Endodermal cell (in vitro differentiated cells): ENCODE data around the gene SLC38A2. TPM values are rescaled to one million over a fixed set of nuclear protein-coding genes. Genes with fewer than 3 reads are reported as not detected.

ENCODE experiments used
- DNase-seq: peaks from one replicate; pipeline ENCODE4 v3.0.0-alpha.2; 2017
- H3K27ac ChIP-seq: 2 replicates; pipeline ENCODE4 v1.5.1; 2013; ENCODE audit warnings: mild to moderate bottlenecking, low read depth, low read length, moderate library complexity
- H3K27me3 ChIP-seq: 2 replicates; pipeline ENCODE4 v1.6.1; 2013; ENCODE audit warnings: mild to moderate bottlenecking, low read length, moderate library complexity; ENCODE audit not compliant: insufficient read depth, control insufficient read depth, poor library complexity, severe bottlenecking
- H3K36me3 ChIP-seq: 2 replicates; pipeline ENCODE4 v1.7.0; 2013; ENCODE audit warnings: mild to moderate bottlenecking, low read length, moderate library complexity; ENCODE audit not compliant: control insufficient read depth, insufficient read depth
- H3K4me1 ChIP-seq: one replicate; pipeline ENCODE4 v1.7.0; 2013; ENCODE audit warnings: low read length; ENCODE audit not compliant: control insufficient read depth, insufficient read depth
- H3K4me3 ChIP-seq: 2 replicates; pipeline ENCODE4 v1.5.1; 2013; ENCODE audit warnings: mild to moderate bottlenecking, low read length, moderate library complexity
- H3K9ac ChIP-seq: 2 replicates; pipeline ENCODE4 v1.6.1; 2013; ENCODE audit warnings: mild to moderate bottlenecking, low read length, moderate library complexity; ENCODE audit not compliant: poor library complexity, severe bottlenecking; ENCODE audit errors: extremely low read depth
- H3K9me3 ChIP-seq: 2 replicates; pipeline ENCODE4 v1.6.1; 2013; ENCODE audit warnings: mild to moderate bottlenecking, low read length, moderate library complexity; ENCODE audit not compliant: control insufficient read depth
- H3K27ac Mint-ChIP-seq: 2 replicates; pipeline ENCODE4 v1.8.0; 2020; ENCODE audit warnings: mixed read lengths
- H3K27me3 Mint-ChIP-seq: 2 replicates; pipeline ENCODE4 v1.8.0; 2021; ENCODE audit warnings: mild to moderate bottlenecking, mixed read lengths; ENCODE audit not compliant: insufficient read depth
- H3K36me3 Mint-ChIP-seq: 2 replicates; pipeline ENCODE4 v1.8.0; 2020; ENCODE audit warnings: low read depth, mixed read lengths
- H3K4me1 Mint-ChIP-seq: 2 replicates; pipeline ENCODE4 v1.8.0; 2020; ENCODE audit warnings: mixed read lengths
- H3K4me3 Mint-ChIP-seq: 2 replicates; pipeline ENCODE4 v1.8.0; 2020; ENCODE audit warnings: mild to moderate bottlenecking, moderate library complexity, mixed read lengths
- H3K9me3 Mint-ChIP-seq: 2 replicates; pipeline ENCODE4 v1.8.0; 2020; ENCODE audit warnings: mild to moderate bottlenecking, mixed read lengths
- CTCF ChIP-seq: fragments of 200-600 bp; sonication (generic); conservative IDR thresholded peaks from 2 replicates; pipeline ENCODE4 v1.5.0; 2021; ENCODE audit warnings: antibody characterized with exemption, mild to moderate bottlenecking
- WGBS, 2 experiments: methylation state at CpG; one replicate each; pipeline versions ENCODE4 v1.1.5 to v1.1.7; 2013; ENCODE audit warnings: missing lambda C conversion rate in 2 of 2, mixed read lengths in 1 of 2; ENCODE audit not compliant: insufficient coverage in 1 of 2, insufficient read length in 1 of 2; 5-methylcytosine and 5-hydroxymethylcytosine counted together
- long read RNA-seq, 4 experiments: library from polyadenylated mRNA in 2 of 4; library from RNA in 1 of 4; library from capped mRNA in 1 of 4; stranded (forward) in 3 of 4; unstranded in 1 of 4; transcript quantifications; one replicate each; pipeline ENCODE4 v2.0.0, GENCODE V29; 2020 to 2021; ENCODE audit warnings: inconsistent platforms in 1 of 4
- polyA plus RNA-seq, 2 experiments: library from polyadenylated mRNA; stranded (reverse); fragments of 50-300 nt; gene quantifications; one replicate each; pipeline ENCODE4 v1.2.3, GENCODE V29; 2013
- total RNA-seq, 2 donors: library from RNA; stranded (reverse); fragmentation: NEBNext Ultra II Directional in 1 of 2; extraction: Animal tissue kit (Norgen Biotek cat#: 25700) in 1 of 2; gene quantifications; 2 replicates in 1 of 2; 3 replicates in 1 of 2; pipeline ENCODE4 v1.2.1, GENCODE V29; 2021

Gene SLC38A2
- 100 to 1,000 TPM; 156 to 230 TPM for total RNA-seq
- 185 TPM for polyA plus RNA-seq (2013, experiment 1 of 2)
- polyA plus RNA-seq (2013, experiment 2 of 2), result 170 TPM
- long read RNA-seq, experiment 1, full-length matches to known transcripts, result 9 of 53 reads
- long read RNA-seq, experiment 1, partial matches to known transcripts, result 5 of 53 reads
- long read RNA-seq, experiment 1, other reads (novel, unspliced or antisense), result 39 of 53 reads
- long read RNA-seq, experiment 2, full-length matches to known transcripts, result 61 of 93 reads
- long read RNA-seq, experiment 2, partial matches to known transcripts, result 17 of 93 reads
- long read RNA-seq, experiment 2, other reads (novel, unspliced or antisense), result 15 of 93 reads
- long read RNA-seq, experiment 3, full-length matches to known transcripts, result 281 of 325 reads
- long read RNA-seq, experiment 3, partial matches to known transcripts, result 24 of 325 reads
- long read RNA-seq, experiment 3, other reads (novel, unspliced or antisense), result 20 of 325 reads
- long read RNA-seq, experiment 4, result 0 reads

- Mint-ChIP-seq H3K27ac (peak within 1 kb of the TSS; percentile 99), H3K9me3 (no peaks in the 10 kb centered on the region), H3K4me3 (peak within 1 kb of the TSS; percentile 98), H3K4me1 (peaks cover 44% of the 10 kb centered on the region), H3K27me3 (peaks cover 13% of the 10 kb centered on the region), H3K36me3 (peaks cover 36% of the 10 kb centered on the region)
- H3K27me3 ChIP-seq, result peaks cover 10% of the 10 kb centered on the region
- H3K4me3 ChIP-seq, result peak within 1 kb of the TSS; percentile 98
- no peaks in the 10 kb centered on the region for H3K9me3 ChIP-seq
- WGBS, 2 experiments, result 0 to 1% methylated on average over 21 to 48 of the region's 48 CpGs
- peaks cover 15% of the 10 kb centered on the region for H3K4me1 ChIP-seq
- peak within 1 kb of the TSS; percentile 100 for H3K9ac ChIP-seq
- DNase-seq, result peak; percentile 99
- H3K36me3 ChIP-seq, result peaks cover 33% of the 10 kb centered on the region
- peak within 1 kb of the TSS; percentile 100 for H3K27ac ChIP-seq
- no peak for TF ChIP-seq CTCF
These were observed at the start of gene SLC38A2 for GRCh38 chr12:46372544-46373300. Gene SLC38A2 (minus strand): TSS chr12:46372773. CDS start chr12:46371293, 1,480 bp downstream.

- H3K27ac ChIP-seq, result no peak overlapping the region
- no peaks in the 10 kb centered on the region for H3K4me1 ChIP-seq
- no peaks in the 10 kb centered on the region for H3K4me1 Mint-ChIP-seq
- no peak overlapping the region for H3K4me3 Mint-ChIP-seq
- H3K27me3 ChIP-seq, result no peaks in the 10 kb centered on the region
- no peaks in the 10 kb centered on the region for H3K36me3 ChIP-seq
- no peak for DNase-seq
- TF ChIP-seq CTCF, result no peak
- peaks cover 26% of the 10 kb centered on the region for H3K36me3 Mint-ChIP-seq
- H3K9me3 Mint-ChIP-seq, result peaks cover 27% of the 10 kb centered on the region
- WGBS, 2 experiments, result 100% methylated on average over 1 of the region's 1 CpG; no CpG with 5 or more reads in 1 of the 2 experiments
- no peaks in the 10 kb centered on the region for H3K27me3 Mint-ChIP-seq
- no peak overlapping the region for H3K27ac Mint-ChIP-seq
- peaks cover 8% of the 10 kb centered on the region for H3K9me3 ChIP-seq
- no peak overlapping the region for H3K9ac ChIP-seq
- no peak overlapping the region for H3K4me3 ChIP-seq
These were observed 47.1 kb upstream of the SLC38A2 start for GRCh38 chr12:46419675-46420074.

GRCh38 chr12:46415552-46415951 lies 43.0 kb upstream of the SLC38A2 start:
- Mint-ChIP-seq H3K27me3 (no peaks in the 10 kb centered on the region), H3K36me3 (peaks cover 28% of the 10 kb centered on the region), H3K4me3 (no peak overlapping the region), H3K27ac (no peak overlapping the region), H3K4me1 (peaks cover 3% of the 10 kb centered on the region), H3K9me3 (peaks cover 15% of the 10 kb centered on the region)
- no peaks in the 10 kb centered on the region for H3K36me3 ChIP-seq
- no peak for TF ChIP-seq CTCF
- peaks cover 8% of the 10 kb centered on the region for H3K9me3 ChIP-seq
- H3K4me3 ChIP-seq, result no peak overlapping the region
- 91 to 100% methylated on average over 2 to 4 of the region's 4 CpGs for WGBS, 2 experiments
- DNase-seq, result no peak
- H3K27ac ChIP-seq, result no peak overlapping the region
- H3K9ac ChIP-seq, result no peak overlapping the region
- no peaks in the 10 kb centered on the region for H3K4me1 ChIP-seq
- no peaks in the 10 kb centered on the region for H3K27me3 ChIP-seq
